BJ (cell line): ENCODE data around the gene TRANK1. TPM values are rescaled to one million over a fixed set of nuclear protein-coding genes. Genes with fewer than 3 reads are reported as not detected.

Experiments
- CTCF ChIA-PET: fragments of 350-600 bp; formaldehyde crosslinking; extraction: SDS; loops from one replicate; lab custom pipeline; 2021; ENCODE audit warnings: antibody characterized with exemption, inconsistent platforms; lab: Yijun Ruan, JAX
- POLR2A ChIA-PET: fragments of 300-600 bp; sonication (Branson Sonifier 250); formaldehyde crosslinking; extraction: SDS; loops from one replicate; lab custom pipeline; 2021; ENCODE audit warnings: antibody characterized with exemption; lab: Charles Lee
- DNase-seq: peaks from one replicate; pipeline ENCODE4 v3.0.0-alpha.2; 2011; ENCODE audit warnings: low read depth
- H3K27me3 ChIP-seq: 2 replicates; pipeline ENCODE4 v1.6.0; 2011; ENCODE audit warnings: low read length; ENCODE audit not compliant: control insufficient read depth, insufficient read depth
- H3K36me3 ChIP-seq: 2 replicates; pipeline ENCODE4 v1.5.1; 2011; ENCODE audit warnings: low read length; ENCODE audit not compliant: control insufficient read depth, insufficient read depth
- H3K4me3 ChIP-seq: 2 replicates; pipeline ENCODE4 v1.5.1; 2011; ENCODE audit warnings: low read depth, mild to moderate bottlenecking, control low read depth, low read length
- CTCF ChIP-seq: IDR thresholded peaks from 2 replicates; pipeline ENCODE4 v1.5.1; 2011; ENCODE audit warnings: low read depth, mild to moderate bottlenecking, control low read depth, inconsistent platforms, low read length, moderate library complexity; ENCODE audit not compliant: insufficient read depth
- polyA plus RNA-seq: library from polyadenylated mRNA; depleted of rRNA; stranded (reverse); fragments of >200 nt; gene quantifications from 2 replicates; pipeline ENCODE4 v1.2.3, GENCODE V29; 2011

TRANK1 gene
- polyA plus RNA-seq, 1 experiment: 11.3 TPM

GRCh38 chr3:36920884-36921567 lies 23.8 kb downstream of the TRANK1 start:
- POLR2A ChIA-PET: no interaction called here
- Histone ChIP-seq H3K36me3 (no peaks in the 10 kb centered on the region), H3K4me3 (no peak overlapping the region), H3K27me3 (no peaks in the 10 kb centered on the region)
- TF ChIP-seq CTCF: no peak
- no peak for DNase-seq
- CTCF ChIA-PET: interaction anchor here (0.6 kb wide), 1 partner anchor 150 kb away, joined by 3 read pairs; no protein-coding TSS in a partner anchor

- no peak for DNase-seq
- H3K36me3 ChIP-seq: no peaks in the 10 kb centered on the region
- no peak for TF ChIP-seq CTCF
- H3K4me3 ChIP-seq: no peak overlapping the region
- H3K27me3 ChIP-seq: no peaks in the 10 kb centered on the region
- CTCF ChIA-PET: no interaction called here
- POLR2A ChIA-PET: no interaction called here
These were observed 25.3 kb downstream of the TRANK1 start for GRCh38 chr3:36919439-36920160.

- POLR2A ChIA-PET: no interaction called here
- H3K4me3 ChIP-seq: no peak overlapping the region
- H3K36me3 ChIP-seq: no peaks in the 10 kb centered on the region
- no peak for TF ChIP-seq CTCF
- no peaks in the 10 kb centered on the region for H3K27me3 ChIP-seq
- CTCF ChIA-PET: interaction anchor here (1.6 kb wide), 1 partner anchor 40 kb away, joined by 7 read pairs; no protein-coding TSS in a partner anchor
- DNase-seq: no peak
These were observed 26.8 kb downstream of the TRANK1 start for GRCh38 chr3:36918050-36918449.

GRCh38 chr3:36911990-36912804 lies 32.7 kb downstream of the TRANK1 start:
- no peaks in the 10 kb centered on the region for H3K36me3 ChIP-seq
- ChIA-PET CTCF (interaction anchor here (0.5 to 1.8 kb wide), 2 partner anchors 10 to 50 kb away, joined by 3 to 5 read pairs; no protein-coding TSS in a partner anchor), POLR2A (no interaction called here)
- no peak overlapping the region for H3K4me3 ChIP-seq
- DNase-seq: no peak
- H3K27me3 ChIP-seq: no peaks in the 10 kb centered on the region
- no peak for TF ChIP-seq CTCF

- no peaks in the 10 kb centered on the region for H3K36me3 ChIP-seq
- ChIA-PET CTCF (no interaction called here), POLR2A (no interaction called here)
- H3K4me3 ChIP-seq: no peak overlapping the region
- TF ChIP-seq CTCF: no peak
- H3K27me3 ChIP-seq: no peaks in the 10 kb centered on the region
- DNase-seq: no peak
These were observed 35.2 kb downstream of the TRANK1 start for GRCh38 chr3:36909666-36910065.
